Measurements from ENCODE around the gene HPS4.
"Not testable (repeated sequence)": the region's sequence is repeated elsewhere in the genome, so short reads cannot be mapped to it uniquely, and the experiment has no call there.

The HPS4 gene

DNA sequence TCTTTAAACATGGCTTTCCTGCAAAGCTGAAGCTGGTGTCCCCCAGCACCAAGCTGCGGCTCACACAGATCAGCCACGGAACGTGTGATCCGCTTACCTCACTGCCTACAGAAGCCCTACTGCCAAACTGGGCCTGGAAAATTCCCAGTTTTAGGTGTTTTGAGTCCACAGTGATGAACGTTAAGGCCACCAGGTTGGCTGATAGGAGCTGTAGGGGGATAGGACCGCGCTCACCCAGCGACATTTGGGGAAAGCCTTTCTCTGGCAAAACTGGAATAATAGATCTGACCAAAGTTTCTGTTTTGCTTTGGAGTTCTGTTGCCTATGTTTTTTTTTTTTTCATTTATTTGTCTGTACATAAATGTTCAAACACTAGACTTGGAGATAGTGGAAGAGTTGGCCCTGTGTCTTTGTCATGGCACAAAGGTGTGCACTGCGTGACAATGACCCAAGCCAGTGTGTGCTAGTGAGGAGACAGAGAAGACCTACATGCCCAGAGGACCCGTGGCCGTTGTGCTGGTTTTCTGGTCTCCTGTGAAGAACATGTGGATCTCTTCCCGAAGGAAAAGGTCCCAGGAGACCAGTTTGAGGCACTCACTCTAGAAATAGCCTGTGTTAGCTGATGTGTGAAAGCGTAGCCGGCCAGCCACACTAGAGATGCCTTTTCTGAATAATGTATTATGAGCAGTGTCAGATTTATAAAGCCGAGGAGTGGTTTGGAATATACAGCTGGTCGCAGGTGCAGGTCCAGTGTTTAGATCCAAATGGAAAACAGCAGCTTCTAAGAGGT lies 39.5 kb downstream of the HPS4 start:
- H3K36me3 Mint-ChIP-seq (ENCODE audit: low read depth), result no peaks in the 10 kb centered on the region
- no peaks in the 10 kb centered on the region for H3K9me3 Mint-ChIP-seq
- no peak for DNase-seq
- H3K4me3 Mint-ChIP-seq, result no peak overlapping the region
- TF ChIP-seq, protein P1, sequence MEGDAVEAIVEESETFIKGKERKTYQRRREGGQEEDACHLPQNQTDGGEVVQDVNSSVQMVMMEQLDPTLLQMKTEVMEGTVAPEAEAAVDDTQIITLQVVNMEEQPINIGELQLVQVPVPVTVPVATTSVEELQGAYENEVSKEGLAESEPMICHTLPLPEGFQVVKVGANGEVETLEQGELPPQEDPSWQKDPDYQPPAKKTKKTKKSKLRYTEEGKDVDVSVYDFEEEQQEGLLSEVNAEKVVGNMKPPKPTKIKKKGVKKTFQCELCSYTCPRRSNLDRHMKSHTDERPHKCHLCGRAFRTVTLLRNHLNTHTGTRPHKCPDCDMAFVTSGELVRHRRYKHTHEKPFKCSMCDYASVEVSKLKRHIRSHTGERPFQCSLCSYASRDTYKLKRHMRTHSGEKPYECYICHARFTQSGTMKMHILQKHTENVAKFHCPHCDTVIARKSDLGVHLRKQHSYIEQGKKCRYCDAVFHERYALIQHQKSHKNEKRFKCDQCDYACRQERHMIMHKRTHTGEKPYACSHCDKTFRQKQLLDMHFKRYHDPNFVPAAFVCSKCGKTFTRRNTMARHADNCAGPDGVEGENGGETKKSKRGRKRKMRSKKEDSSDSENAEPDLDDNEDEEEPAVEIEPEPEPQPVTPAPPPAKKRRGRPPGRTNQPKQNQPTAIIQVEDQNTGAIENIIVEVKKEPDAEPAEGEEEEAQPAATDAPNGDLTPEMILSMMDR (IDR thresholded peaks at IDR 0.05), result no peak
- H3K4me1 Mint-ChIP-seq, result peaks cover 44% of the 10 kb centered on the region
- peaks cover 11% of the 10 kb centered on the region for H3K27me3 Mint-ChIP-seq (ENCODE audit: low read depth, poor library complexity)
- H3K27ac Mint-ChIP-seq, result peak overlapping the region; percentile 71

DNA sequence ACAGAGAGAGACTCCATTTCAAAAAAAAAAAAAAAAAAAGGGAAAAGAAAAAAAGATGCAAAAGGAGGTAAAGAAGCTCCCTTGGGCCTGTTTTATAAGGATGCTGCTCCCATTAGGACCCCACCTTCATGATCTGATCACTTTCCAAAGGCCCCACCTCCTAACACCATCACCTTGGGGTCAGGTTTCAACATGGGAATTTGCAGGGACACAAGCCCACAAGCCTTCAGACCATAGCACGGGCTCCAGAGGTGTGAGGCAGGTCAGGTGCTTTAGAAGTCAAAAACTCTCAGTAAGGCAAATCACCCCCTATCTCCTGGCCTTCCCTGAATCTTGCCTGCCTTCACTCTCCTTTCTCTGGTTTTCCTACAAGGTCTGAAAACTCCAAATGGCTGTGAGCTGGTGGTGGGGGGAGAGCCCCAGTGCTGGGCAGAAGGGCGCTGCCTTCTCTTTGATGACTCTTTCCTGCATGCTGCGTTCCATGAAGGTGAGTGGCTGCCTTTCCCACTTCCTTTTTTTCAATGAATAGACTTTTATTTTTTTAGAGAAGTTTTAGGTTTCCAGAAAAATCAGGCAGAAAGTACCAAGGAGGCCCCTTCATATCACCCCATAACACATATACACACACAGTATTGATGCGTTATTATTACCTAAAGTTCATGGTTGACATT lies 41.4 kb downstream of the HPS4 start:
- TF ChIP-seq, protein P1 (IDR thresholded peaks at IDR 0.05), result no peak
- Mint-ChIP-seq H3K27ac (no peak overlapping the region), H3K36me3 (ENCODE audit: low read depth) (no peaks in the 10 kb centered on the region), H3K4me3 (no peak overlapping the region), H3K9me3 (no peaks in the 10 kb centered on the region), H3K4me1 (peaks cover 42% of the 10 kb centered on the region), H3K27me3 (ENCODE audit: low read depth, poor library complexity) (peaks cover 7% of the 10 kb centered on the region)
- DNase-seq, result no peak

DNA sequence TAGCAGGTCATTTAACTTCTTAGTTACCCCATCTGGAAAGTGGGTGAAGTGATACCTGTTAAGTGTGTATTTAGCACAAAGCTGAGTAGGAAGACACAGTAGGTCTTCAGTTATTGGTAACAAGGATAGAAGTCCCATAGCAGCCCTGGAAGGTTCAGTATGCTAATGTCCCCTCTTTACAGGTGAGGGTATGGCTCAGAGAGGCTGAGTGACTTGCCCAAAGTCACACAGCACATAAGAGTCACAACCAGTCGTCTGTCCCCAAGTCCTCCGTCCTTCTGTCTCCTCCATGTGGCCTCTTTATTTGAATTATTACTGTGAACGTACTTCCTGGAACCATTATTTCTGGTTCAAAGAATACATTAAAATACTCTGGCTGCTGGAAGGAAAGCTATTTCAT lies 44.0 kb downstream of the HPS4 start:
- TF ChIP-seq, protein P1 (IDR thresholded peaks at IDR 0.05), result no peak
- Mint-ChIP-seq H3K27me3 (ENCODE audit: low read depth, poor library complexity) (peaks cover 3% of the 10 kb centered on the region), H3K36me3 (ENCODE audit: low read depth) (no peaks in the 10 kb centered on the region), H3K4me3 (no peak overlapping the region), H3K4me1 (peaks cover 24% of the 10 kb centered on the region), H3K9me3 (no peaks in the 10 kb centered on the region), H3K27ac (no peak overlapping the region)
- no peak for DNase-seq

DNA sequence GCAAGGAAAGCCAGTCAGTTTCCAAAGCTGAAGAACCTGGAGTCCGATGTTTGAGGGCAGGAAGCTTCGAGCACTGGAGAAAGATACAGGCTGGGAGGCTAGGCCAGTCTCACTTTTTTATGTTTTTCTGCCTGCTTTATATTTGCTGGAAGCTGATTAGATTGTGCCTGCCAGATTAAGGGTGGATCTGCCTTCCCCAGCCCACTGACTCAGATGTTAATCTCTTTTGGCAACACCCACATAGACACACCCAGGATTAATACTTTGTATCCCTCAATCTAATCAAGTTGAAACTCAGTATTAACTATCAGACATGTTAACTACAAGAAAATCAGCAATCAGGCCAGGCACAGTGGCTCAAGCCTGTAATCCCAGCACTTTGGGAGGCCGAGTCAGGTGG lies 44.8 kb downstream of the HPS4 start:
- H3K27ac Mint-ChIP-seq; H3K36me3 Mint-ChIP-seq (ENCODE audit: low read depth); DNase-seq; H3K27me3 Mint-ChIP-seq (ENCODE audit: low read depth, poor library complexity); H3K4me3 Mint-ChIP-seq; H3K9me3 Mint-ChIP-seq: not testable (repeated sequence)
- H3K4me1 Mint-ChIP-seq, result peaks cover 16% of the 10 kb centered on the region

DNA sequence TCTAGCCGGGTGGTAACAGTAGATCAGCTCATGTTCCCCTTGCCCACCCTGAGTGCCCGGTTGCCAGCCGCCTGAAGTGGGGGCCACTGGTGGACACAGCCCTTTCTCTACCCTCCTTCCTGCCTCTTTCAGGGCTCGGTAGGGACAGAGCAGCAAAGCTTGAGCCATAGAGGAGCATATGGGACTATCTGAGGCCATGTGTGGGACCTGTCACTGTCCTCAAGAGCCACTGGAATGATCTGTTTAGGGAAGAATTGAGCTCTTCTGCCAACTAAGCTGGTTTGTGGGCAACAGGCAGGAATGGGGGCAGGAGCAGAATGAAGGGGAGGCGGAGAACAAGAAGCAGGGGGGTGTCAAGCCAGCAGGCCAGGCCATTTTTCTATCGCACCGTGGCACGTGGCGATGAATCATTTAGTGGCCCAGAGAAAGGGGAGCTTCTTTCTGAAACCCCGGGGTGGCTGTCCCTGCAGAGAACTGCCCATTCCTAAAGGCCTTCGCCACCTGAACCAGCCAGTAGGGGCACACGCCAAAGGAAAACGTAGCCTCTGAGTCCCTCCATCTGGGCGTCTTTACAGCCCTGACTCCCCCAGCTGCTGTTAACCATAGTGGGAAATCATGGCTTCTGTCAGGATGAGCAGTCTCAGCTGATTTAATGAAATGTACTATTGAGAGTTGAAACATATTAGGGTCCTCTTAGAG lies 45.7 kb downstream of the HPS4 start:
- Mint-ChIP-seq H3K27me3 (ENCODE audit: low read depth, poor library complexity) (peaks cover 3% of the 10 kb centered on the region), H3K9me3 (no peaks in the 10 kb centered on the region), H3K27ac (no peak overlapping the region), H3K4me3 (no peak overlapping the region), H3K36me3 (ENCODE audit: low read depth) (no peaks in the 10 kb centered on the region), H3K4me1 (peaks cover 16% of the 10 kb centered on the region)
- no peak for DNase-seq
- TF ChIP-seq, protein P1 (IDR thresholded peaks at IDR 0.05), result no peak

DNA sequence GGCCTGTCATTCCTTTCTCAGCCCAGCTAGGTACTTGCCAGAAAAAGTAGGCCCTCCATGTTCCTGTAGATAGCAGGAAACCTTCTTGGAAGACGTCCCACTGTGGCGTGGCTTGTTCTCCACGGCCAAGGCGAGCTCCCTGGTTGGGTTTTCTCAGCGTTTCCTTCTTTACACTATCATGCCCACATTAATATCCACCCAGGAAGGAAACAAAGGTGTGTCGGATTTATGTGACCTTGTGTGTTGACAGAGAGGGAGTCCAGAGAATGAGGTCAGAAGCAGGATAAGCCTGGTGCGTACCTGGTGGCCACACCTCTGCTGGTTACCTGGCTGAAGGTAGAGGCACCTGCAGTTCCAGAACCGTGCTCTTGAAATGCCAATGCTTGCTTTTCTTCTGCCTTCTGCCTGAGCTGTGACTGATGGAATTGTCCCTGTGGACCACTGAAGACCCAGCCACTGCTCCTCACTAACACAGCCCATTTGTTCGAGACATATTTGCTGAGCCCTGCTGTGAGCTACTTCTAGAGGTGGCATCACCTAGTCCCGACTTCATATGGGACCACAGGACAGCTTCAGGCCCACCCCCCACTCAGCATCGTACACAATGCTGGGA lies 46.6 kb downstream of the HPS4 start:
- TF ChIP-seq, protein P1 (IDR thresholded peaks at IDR 0.05), result no peak
- Mint-ChIP-seq H3K4me1 (peaks cover 11% of the 10 kb centered on the region), H3K9me3 (no peaks in the 10 kb centered on the region), H3K27ac (no peak overlapping the region), H3K27me3 (ENCODE audit: low read depth, poor library complexity) (peaks cover 7% of the 10 kb centered on the region), H3K36me3 (ENCODE audit: low read depth) (no peaks in the 10 kb centered on the region), H3K4me3 (no peak overlapping the region)
- DNase-seq, result no peak
